ENCODE data around the gene NCKAP5.

Gene NCKAP5

GRCh38 chr2:132937629-132938028 lies 630.6 kb downstream of the NCKAP5 start:
- TF ChIP-seq CTCF (IDR thresholded peaks at IDR 0.05; ENCODE audit: insufficient read depth, low read length, poor library complexity, severe bottlenecking) = no peak
- DNase-seq (ENCODE audit: extremely low read depth, insufficient read length) = no peak

GRCh38 chr2:132936791-132937190 lies 631.5 kb downstream of the NCKAP5 start:
- TF ChIP-seq CTCF (IDR thresholded peaks at IDR 0.05; ENCODE audit: insufficient read depth, low read length, poor library complexity, severe bottlenecking) = no peak
- no peak for DNase-seq (ENCODE audit: extremely low read depth, insufficient read length)
- Histone ChIP-seq H3K27me3 (replicated peaks; ENCODE audit: control insufficient read depth, insufficient read depth, low read length) (no peaks in the 10 kb centered on the region), H3K4me3 (replicated peaks; ENCODE audit: low read depth, low read length) (no peak overlapping the region), H3K36me3 (ENCODE audit: control insufficient read depth, insufficient read depth, low read length) (no peaks in the 10 kb centered on the region)

More at GRCh38 chr2:132937629-132938028, 630.6 kb downstream of the NCKAP5 start:
- H3K36me3 ChIP-seq (ENCODE audit: control insufficient read depth, insufficient read depth, low read length) = no peaks in the 10 kb centered on the region
- H3K4me3 ChIP-seq (replicated peaks; ENCODE audit: low read depth, low read length) = no peak overlapping the region
- no peaks in the 10 kb centered on the region for H3K27me3 ChIP-seq (replicated peaks; ENCODE audit: control insufficient read depth, insufficient read depth, low read length)

GRCh38 chr2:132936261-132936660 lies 632.0 kb downstream of the NCKAP5 start:
- Histone ChIP-seq H3K36me3 (ENCODE audit: control insufficient read depth, insufficient read depth, low read length) (no peaks in the 10 kb centered on the region), H3K4me3 (replicated peaks; ENCODE audit: low read depth, low read length) (no peak overlapping the region), H3K27me3 (replicated peaks; ENCODE audit: control insufficient read depth, insufficient read depth, low read length) (no peaks in the 10 kb centered on the region)
- DNase-seq (ENCODE audit: extremely low read depth, insufficient read length) = no peak
- no peak for TF ChIP-seq CTCF (IDR thresholded peaks at IDR 0.05; ENCODE audit: insufficient read depth, low read length, poor library complexity, severe bottlenecking)

GRCh38 chr2:132929786-132930185 lies 638.5 kb downstream of the NCKAP5 start:
- TF ChIP-seq CTCF (IDR thresholded peaks at IDR 0.05; ENCODE audit: insufficient read depth, low read length, poor library complexity, severe bottlenecking) = no peak
- no peak for DNase-seq (ENCODE audit: extremely low read depth, insufficient read length)
- H3K36me3 ChIP-seq (ENCODE audit: control insufficient read depth, insufficient read depth, low read length) = no peaks in the 10 kb centered on the region

GRCh38 chr2:132923787-132924186 lies 644.5 kb downstream of the NCKAP5 start:
- no peaks in the 10 kb centered on the region for H3K36me3 ChIP-seq (ENCODE audit: control insufficient read depth, insufficient read depth, low read length)
- H3K4me3 ChIP-seq (replicated peaks; ENCODE audit: low read depth, low read length) = no peak overlapping the region
- DNase-seq (ENCODE audit: extremely low read depth, insufficient read length) = no peak
- no peak for TF ChIP-seq CTCF (IDR thresholded peaks at IDR 0.05; ENCODE audit: insufficient read depth, low read length, poor library complexity, severe bottlenecking)
- no peaks in the 10 kb centered on the region; the same call in 1 of the 2 replicates for H3K27me3 ChIP-seq (replicated peaks; ENCODE audit: control insufficient read depth, insufficient read depth, low read length)

More at GRCh38 chr2:132929786-132930185, 638.5 kb downstream of the NCKAP5 start:
- no peaks in the 10 kb centered on the region; the same call in 1 of the 2 replicates for H3K27me3 ChIP-seq (replicated peaks; ENCODE audit: control insufficient read depth, insufficient read depth, low read length)
- no peak overlapping the region for H3K4me3 ChIP-seq (replicated peaks; ENCODE audit: low read depth, low read length)

Data from GM06990 (cell line).